Measurements from ENCODE around the gene DNAJC18.

- TF ChIP-seq, protein P1, sequence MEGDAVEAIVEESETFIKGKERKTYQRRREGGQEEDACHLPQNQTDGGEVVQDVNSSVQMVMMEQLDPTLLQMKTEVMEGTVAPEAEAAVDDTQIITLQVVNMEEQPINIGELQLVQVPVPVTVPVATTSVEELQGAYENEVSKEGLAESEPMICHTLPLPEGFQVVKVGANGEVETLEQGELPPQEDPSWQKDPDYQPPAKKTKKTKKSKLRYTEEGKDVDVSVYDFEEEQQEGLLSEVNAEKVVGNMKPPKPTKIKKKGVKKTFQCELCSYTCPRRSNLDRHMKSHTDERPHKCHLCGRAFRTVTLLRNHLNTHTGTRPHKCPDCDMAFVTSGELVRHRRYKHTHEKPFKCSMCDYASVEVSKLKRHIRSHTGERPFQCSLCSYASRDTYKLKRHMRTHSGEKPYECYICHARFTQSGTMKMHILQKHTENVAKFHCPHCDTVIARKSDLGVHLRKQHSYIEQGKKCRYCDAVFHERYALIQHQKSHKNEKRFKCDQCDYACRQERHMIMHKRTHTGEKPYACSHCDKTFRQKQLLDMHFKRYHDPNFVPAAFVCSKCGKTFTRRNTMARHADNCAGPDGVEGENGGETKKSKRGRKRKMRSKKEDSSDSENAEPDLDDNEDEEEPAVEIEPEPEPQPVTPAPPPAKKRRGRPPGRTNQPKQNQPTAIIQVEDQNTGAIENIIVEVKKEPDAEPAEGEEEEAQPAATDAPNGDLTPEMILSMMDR (conservative IDR thresholded peaks at IDR 0.05; ENCODE audit: low read depth, low read length): no peak
- no peak for TF ChIP-seq EZH2 (IDR thresholded peaks at IDR 0.05; ENCODE audit: low read length, unreplicated experiment)
Measured at GRCh38 chr5:139416651-139417050, 22.7 kb downstream of the DNAJC18 start.

Measured in PC-3 (cell line).